ENCODE results near the gene MINDY4B.

DNA sequence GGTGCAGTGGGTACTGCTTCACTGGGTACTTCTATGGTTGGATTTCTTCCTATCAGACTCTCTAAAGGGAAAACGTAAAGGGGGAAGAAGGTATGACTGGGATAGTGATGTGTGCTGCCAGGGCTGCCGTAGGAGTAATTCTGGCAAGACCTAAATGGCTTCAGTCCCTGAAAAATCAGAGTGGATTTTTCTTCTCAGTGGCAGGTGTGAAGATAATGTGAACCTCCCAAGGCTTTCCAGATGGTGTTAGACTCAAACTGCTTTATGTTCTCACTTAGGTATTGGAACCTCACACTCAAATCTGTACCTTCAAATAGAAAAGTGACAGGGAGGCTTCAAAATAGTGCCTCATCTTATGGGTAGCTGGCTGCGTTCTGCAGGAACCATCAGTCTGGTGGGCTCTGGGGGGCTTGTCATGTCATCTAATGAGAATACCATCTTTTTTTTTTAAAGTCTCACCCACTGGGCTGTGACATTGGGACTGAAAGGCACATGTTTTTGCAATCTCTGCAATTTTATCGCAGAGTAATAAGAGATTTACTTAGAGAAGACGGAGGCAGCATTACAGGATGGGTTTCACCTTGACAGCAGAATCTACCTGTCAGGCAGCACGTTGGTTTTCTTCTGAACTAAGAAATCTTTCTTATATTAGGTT is 28.5 kb downstream of the MINDY4B start:
- TF ChIP-seq, protein P1, sequence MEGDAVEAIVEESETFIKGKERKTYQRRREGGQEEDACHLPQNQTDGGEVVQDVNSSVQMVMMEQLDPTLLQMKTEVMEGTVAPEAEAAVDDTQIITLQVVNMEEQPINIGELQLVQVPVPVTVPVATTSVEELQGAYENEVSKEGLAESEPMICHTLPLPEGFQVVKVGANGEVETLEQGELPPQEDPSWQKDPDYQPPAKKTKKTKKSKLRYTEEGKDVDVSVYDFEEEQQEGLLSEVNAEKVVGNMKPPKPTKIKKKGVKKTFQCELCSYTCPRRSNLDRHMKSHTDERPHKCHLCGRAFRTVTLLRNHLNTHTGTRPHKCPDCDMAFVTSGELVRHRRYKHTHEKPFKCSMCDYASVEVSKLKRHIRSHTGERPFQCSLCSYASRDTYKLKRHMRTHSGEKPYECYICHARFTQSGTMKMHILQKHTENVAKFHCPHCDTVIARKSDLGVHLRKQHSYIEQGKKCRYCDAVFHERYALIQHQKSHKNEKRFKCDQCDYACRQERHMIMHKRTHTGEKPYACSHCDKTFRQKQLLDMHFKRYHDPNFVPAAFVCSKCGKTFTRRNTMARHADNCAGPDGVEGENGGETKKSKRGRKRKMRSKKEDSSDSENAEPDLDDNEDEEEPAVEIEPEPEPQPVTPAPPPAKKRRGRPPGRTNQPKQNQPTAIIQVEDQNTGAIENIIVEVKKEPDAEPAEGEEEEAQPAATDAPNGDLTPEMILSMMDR (IDR thresholded peaks at IDR 0.05), result no peak
- TF ChIP-seq POLR2A (IDR thresholded peaks at IDR 0.05), result no peak
